ENCODE measurements around the gene OBP2A.

DNA sequence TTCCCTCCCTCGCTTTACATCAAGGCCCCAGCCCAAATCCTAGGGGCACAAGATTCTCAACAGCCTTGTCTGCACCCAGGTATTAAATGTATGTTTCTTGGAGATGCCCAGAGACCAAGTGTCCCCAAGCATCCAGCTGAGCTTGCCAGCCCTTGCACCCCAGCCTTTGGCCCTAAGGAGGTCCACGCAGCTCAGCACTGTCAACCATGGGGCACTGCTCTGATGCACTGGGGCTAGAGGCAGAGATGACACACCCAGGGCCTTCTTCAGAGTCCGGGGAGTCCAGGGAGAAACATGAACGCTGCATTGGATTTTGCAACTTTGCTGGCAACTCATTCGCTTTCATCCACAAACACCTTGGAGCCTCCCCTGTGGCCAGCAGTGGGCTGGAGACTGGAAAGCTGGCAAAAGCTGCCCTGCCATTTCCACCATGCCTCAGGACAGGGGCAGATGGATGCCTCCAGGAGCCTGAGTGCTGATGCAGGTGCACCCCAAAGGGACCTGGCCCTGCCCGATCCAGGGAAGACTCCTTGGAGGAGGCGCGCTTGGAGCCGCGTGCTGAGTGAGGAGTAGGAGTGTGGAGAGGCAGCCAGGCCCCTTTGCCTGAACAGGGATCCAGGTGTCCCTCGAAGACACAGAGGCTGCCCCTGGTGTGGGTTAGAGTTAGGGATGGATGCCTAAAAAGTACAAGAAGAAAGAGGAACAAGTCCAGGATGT lies 34.9 kb downstream of the OBP2A start:
- no peak for TF ChIP-seq POLR2AphosphoS5 (IDR thresholded peaks at IDR 0.05; ENCODE audit: insufficient read depth in 1 of 2, low read depth in 1 of 2)
- TF ChIP-seq, protein P1, sequence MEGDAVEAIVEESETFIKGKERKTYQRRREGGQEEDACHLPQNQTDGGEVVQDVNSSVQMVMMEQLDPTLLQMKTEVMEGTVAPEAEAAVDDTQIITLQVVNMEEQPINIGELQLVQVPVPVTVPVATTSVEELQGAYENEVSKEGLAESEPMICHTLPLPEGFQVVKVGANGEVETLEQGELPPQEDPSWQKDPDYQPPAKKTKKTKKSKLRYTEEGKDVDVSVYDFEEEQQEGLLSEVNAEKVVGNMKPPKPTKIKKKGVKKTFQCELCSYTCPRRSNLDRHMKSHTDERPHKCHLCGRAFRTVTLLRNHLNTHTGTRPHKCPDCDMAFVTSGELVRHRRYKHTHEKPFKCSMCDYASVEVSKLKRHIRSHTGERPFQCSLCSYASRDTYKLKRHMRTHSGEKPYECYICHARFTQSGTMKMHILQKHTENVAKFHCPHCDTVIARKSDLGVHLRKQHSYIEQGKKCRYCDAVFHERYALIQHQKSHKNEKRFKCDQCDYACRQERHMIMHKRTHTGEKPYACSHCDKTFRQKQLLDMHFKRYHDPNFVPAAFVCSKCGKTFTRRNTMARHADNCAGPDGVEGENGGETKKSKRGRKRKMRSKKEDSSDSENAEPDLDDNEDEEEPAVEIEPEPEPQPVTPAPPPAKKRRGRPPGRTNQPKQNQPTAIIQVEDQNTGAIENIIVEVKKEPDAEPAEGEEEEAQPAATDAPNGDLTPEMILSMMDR (IDR thresholded peaks at IDR 0.05) = no peak
- no peak for TF ChIP-seq POLR2A (IDR thresholded peaks at IDR 0.05)
